HEK293 (cell line): ENCODE measurements around the gene CLEC16A.

Experiments used
- BCL11A ChIP-seq: fragments of 450-650 bp; formaldehyde crosslinking; IDR thresholded peaks from 2 replicates; pipeline ENCODE4 v1.5.1; 2016; ENCODE audit warnings: low read depth, missing biosample characterization, missing genetic modification characterization
- KLF8 ChIP-seq: fragments of 450-650 bp; formaldehyde crosslinking; IDR thresholded peaks from 2 replicates; pipeline ENCODE4 v1.5.1; 2016; ENCODE audit warnings: missing biosample characterization, missing genetic modification characterization
- SCRT2 ChIP-seq: fragments of 450-650 bp; formaldehyde crosslinking; IDR thresholded peaks from 2 replicates; pipeline ENCODE4 v1.5.1; 2016; ENCODE audit warnings: missing biosample characterization, missing genetic modification characterization
- ZFP69B ChIP-seq: fragments of 450-650 bp; formaldehyde crosslinking; IDR thresholded peaks from 2 replicates; pipeline ENCODE4 v1.5.1; 2016; ENCODE audit warnings: missing biosample characterization, missing genetic modification characterization
- ZIC2 ChIP-seq: fragments of 450-650 bp; formaldehyde crosslinking; IDR thresholded peaks from 2 replicates; pipeline ENCODE4 v1.5.1; 2016; ENCODE audit warnings: missing biosample characterization, missing genetic modification characterization
- ZNF146 ChIP-seq: fragments of 450-650 bp; formaldehyde crosslinking; IDR thresholded peaks from 2 replicates; pipeline ENCODE4 v1.5.1; 2016; ENCODE audit warnings: missing biosample characterization, missing genetic modification characterization
- ZNF202 ChIP-seq: fragments of 450-650 bp; formaldehyde crosslinking; IDR thresholded peaks from 2 replicates; pipeline ENCODE4 v1.5.1; 2016; ENCODE audit warnings: missing biosample characterization, missing genetic modification characterization, borderline replicate concordance
- ZNF302 ChIP-seq: fragments of 450-650 bp; formaldehyde crosslinking; IDR thresholded peaks from 2 replicates; pipeline ENCODE4 v1.5.1; 2016; ENCODE audit warnings: missing biosample characterization, missing genetic modification characterization, low read depth
- ZNF350 ChIP-seq: fragments of 450-650 bp; formaldehyde crosslinking; IDR thresholded peaks from 2 replicates; pipeline ENCODE4 v1.5.0; 2017; ENCODE audit warnings: missing biosample characterization, mild to moderate bottlenecking, missing genetic modification characterization
- ZNF37A ChIP-seq: fragments of 450-650 bp; IDR thresholded peaks from 2 replicates; pipeline ENCODE4 v1.5.1; 2018; ENCODE audit warnings: missing biosample characterization, missing genetic modification characterization
- ZNF521 ChIP-seq: fragments of 450-650 bp; formaldehyde crosslinking; IDR thresholded peaks from 2 replicates; pipeline ENCODE4 v1.5.1; 2017; ENCODE audit warnings: missing biosample characterization, mild to moderate bottlenecking, missing genetic modification characterization
- ZNF585B ChIP-seq: fragments of 450-650 bp; formaldehyde crosslinking; IDR thresholded peaks from 2 replicates; pipeline ENCODE4 v1.5.1; 2016; ENCODE audit warnings: missing biosample characterization, missing genetic modification characterization
- ZNF747 ChIP-seq: fragments of 450-650 bp; formaldehyde crosslinking; IDR thresholded peaks from 2 replicates; pipeline ENCODE4 v1.5.1; 2016; ENCODE audit warnings: missing biosample characterization, missing genetic modification characterization
- TF ChIP-seq, protein P1 (sequence below): fragments of 450-650 bp; formaldehyde crosslinking; IDR thresholded peaks from 2 replicates; pipeline ENCODE4 v1.5.1; 2017; ENCODE audit warnings: missing biosample characterization, missing genetic modification characterization
- TF ChIP-seq, protein P2 (sequence below): fragments of 450-650 bp; formaldehyde crosslinking; IDR thresholded peaks from 2 replicates; pipeline ENCODE4 v1.5.1; 2016; ENCODE audit warnings: missing biosample characterization, missing genetic modification characterization
- TF ChIP-seq, protein P3 (sequence below): fragments of 450-650 bp; formaldehyde crosslinking; IDR thresholded peaks from 2 replicates; pipeline ENCODE4 v1.5.1; 2016; ENCODE audit warnings: missing biosample characterization, missing genetic modification characterization
- TF ChIP-seq, protein P4 (sequence below): fragments of 450-650 bp; formaldehyde crosslinking; IDR thresholded peaks from 2 replicates; pipeline ENCODE4 v1.5.1; 2017; ENCODE audit warnings: missing biosample characterization, missing genetic modification characterization
- TF ChIP-seq, protein P5 (sequence below): fragments of 450-650 bp; formaldehyde crosslinking; IDR thresholded peaks from 2 replicates; pipeline ENCODE4 v1.5.1; 2016; ENCODE audit warnings: missing biosample characterization, missing genetic modification characterization
- TF ChIP-seq, protein P6 (sequence below): fragments of 450-650 bp; formaldehyde crosslinking; IDR thresholded peaks from 2 replicates; pipeline ENCODE4 v1.5.1; 2016; ENCODE audit warnings: missing biosample characterization, missing genetic modification characterization

CLEC16A gene

DNA sequence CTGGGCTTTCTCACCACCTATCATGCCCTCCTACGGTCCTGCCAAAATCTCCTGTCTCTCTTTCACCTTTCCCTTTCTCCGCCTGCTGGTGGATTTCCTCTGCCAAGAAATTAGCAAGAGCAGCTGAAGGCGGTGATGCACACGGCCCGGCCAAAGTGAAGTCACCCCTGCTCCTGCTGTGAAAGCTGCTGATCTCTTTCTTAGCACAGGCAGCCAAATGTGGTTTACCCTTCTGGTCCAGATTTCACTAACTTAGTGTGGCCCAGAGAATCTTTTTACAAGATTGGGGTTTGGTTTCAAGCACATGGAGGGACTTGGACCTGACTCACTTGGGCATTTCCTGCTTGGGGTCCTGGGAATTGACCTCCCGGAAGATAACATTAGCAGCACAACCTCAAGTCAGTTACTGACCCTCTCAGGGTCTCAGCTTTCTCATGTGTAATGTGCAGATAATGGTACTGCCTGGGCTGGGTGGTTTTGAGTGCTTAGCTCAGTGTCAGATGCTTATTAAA is 155.9 kb downstream of the CLEC16A start (continued):
- TF ChIP-seq, protein P1, sequence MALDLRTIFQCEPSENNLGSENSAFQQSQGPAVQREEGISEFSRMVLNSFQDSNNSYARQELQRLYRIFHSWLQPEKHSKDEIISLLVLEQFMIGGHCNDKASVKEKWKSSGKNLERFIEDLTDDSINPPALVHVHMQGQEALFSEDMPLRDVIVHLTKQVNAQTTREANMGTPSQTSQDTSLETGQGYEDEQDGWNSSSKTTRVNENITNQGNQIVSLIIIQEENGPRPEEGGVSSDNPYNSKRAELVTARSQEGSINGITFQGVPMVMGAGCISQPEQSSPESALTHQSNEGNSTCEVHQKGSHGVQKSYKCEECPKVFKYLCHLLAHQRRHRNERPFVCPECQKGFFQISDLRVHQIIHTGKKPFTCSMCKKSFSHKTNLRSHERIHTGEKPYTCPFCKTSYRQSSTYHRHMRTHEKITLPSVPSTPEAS (tag by site-specific recombination): no peak
- no peak for TF ChIP-seq ZNF350
- no peak for TF ChIP-seq ZNF747 (tag by site-specific recombination)
- TF ChIP-seq BCL11A (tag by site-specific recombination): no peak
- TF ChIP-seq KLF8 (tag by site-specific recombination): no peak
- TF ChIP-seq, protein P2, sequence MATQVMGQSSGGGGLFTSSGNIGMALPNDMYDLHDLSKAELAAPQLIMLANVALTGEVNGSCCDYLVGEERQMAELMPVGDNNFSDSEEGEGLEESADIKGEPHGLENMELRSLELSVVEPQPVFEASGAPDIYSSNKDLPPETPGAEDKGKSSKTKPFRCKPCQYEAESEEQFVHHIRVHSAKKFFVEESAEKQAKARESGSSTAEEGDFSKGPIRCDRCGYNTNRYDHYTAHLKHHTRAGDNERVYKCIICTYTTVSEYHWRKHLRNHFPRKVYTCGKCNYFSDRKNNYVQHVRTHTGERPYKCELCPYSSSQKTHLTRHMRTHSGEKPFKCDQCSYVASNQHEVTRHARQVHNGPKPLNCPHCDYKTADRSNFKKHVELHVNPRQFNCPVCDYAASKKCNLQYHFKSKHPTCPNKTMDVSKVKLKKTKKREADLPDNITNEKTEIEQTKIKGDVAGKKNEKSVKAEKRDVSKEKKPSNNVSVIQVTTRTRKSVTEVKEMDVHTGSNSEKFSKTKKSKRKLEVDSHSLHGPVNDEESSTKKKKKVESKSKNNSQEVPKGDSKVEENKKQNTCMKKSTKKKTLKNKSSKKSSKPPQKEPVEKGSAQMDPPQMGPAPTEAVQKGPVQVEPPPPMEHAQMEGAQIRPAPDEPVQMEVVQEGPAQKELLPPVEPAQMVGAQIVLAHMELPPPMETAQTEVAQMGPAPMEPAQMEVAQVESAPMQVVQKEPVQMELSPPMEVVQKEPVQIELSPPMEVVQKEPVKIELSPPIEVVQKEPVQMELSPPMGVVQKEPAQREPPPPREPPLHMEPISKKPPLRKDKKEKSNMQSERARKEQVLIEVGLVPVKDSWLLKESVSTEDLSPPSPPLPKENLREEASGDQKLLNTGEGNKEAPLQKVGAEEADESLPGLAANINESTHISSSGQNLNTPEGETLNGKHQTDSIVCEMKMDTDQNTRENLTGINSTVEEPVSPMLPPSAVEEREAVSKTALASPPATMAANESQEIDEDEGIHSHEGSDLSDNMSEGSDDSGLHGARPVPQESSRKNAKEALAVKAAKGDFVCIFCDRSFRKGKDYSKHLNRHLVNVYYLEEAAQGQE (tag by site-specific recombination): no peak
- TF ChIP-seq, protein P3, sequence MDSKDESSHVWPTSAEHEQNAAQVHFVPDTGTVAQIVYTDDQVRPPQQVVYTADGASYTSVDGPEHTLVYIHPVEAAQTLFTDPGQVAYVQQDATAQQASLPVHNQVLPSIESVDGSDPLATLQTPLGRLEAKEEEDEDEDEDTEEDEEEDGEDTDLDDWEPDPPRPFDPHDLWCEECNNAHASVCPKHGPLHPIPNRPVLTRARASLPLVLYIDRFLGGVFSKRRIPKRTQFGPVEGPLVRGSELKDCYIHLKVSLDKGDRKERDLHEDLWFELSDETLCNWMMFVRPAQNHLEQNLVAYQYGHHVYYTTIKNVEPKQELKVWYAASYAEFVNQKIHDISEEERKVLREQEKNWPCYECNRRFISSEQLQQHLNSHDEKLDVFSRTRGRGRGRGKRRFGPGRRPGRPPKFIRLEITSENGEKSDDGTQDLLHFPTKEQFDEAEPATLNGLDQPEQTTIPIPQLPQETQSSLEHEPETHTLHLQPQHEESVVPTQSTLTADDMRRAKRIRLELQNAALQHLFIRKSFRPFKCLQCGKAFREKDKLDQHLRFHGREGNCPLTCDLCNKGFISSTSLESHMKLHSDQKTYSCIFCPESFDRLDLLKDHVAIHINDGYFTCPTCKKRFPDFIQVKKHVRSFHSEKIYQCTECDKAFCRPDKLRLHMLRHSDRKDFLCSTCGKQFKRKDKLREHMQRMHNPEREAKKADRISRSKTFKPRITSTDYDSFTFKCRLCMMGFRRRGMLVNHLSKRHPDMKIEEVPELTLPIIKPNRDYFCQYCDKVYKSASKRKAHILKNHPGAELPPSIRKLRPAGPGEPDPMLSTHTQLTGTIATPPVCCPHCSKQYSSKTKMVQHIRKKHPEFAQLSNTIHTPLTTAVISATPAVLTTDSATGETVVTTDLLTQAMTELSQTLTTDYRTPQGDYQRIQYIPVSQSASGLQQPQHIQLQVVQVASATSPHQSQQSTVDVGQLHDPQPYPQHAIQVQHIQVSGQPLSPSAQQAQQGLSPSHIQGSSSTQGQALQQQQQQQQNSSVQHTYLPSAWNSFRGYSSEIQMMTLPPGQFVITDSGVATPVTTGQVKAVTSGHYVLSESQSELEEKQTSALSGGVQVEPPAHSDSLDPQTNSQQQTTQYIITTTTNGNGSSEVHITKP: peak; percentile 78
- TF ChIP-seq ZIC2: peak; percentile 69
- TF ChIP-seq, protein P4, sequence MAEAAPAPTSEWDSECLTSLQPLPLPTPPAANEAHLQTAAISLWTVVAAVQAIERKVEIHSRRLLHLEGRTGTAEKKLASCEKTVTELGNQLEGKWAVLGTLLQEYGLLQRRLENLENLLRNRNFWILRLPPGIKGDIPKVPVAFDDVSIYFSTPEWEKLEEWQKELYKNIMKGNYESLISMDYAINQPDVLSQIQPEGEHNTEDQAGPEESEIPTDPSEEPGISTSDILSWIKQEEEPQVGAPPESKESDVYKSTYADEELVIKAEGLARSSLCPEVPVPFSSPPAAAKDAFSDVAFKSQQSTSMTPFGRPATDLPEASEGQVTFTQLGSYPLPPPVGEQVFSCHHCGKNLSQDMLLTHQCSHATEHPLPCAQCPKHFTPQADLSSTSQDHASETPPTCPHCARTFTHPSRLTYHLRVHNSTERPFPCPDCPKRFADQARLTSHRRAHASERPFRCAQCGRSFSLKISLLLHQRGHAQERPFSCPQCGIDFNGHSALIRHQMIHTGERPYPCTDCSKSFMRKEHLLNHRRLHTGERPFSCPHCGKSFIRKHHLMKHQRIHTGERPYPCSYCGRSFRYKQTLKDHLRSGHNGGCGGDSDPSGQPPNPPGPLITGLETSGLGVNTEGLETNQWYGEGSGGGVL (tag by site-specific recombination): no peak
- no peak for TF ChIP-seq ZNF202 (tag by site-specific recombination)
- TF ChIP-seq, protein P5, sequence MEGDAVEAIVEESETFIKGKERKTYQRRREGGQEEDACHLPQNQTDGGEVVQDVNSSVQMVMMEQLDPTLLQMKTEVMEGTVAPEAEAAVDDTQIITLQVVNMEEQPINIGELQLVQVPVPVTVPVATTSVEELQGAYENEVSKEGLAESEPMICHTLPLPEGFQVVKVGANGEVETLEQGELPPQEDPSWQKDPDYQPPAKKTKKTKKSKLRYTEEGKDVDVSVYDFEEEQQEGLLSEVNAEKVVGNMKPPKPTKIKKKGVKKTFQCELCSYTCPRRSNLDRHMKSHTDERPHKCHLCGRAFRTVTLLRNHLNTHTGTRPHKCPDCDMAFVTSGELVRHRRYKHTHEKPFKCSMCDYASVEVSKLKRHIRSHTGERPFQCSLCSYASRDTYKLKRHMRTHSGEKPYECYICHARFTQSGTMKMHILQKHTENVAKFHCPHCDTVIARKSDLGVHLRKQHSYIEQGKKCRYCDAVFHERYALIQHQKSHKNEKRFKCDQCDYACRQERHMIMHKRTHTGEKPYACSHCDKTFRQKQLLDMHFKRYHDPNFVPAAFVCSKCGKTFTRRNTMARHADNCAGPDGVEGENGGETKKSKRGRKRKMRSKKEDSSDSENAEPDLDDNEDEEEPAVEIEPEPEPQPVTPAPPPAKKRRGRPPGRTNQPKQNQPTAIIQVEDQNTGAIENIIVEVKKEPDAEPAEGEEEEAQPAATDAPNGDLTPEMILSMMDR: peak; percentile 33; the same call in 1 of the 2 replicates
- TF ChIP-seq ZNF146 (tag by site-specific recombination): no peak
- no peak for TF ChIP-seq ZFP69B (tag by site-specific recombination)
- TF ChIP-seq ZNF37A (tag by site-specific recombination): no peak
- TF ChIP-seq ZNF521 (tag by site-specific recombination): no peak
- no peak for TF ChIP-seq ZNF585B
- TF ChIP-seq, protein P6, sequence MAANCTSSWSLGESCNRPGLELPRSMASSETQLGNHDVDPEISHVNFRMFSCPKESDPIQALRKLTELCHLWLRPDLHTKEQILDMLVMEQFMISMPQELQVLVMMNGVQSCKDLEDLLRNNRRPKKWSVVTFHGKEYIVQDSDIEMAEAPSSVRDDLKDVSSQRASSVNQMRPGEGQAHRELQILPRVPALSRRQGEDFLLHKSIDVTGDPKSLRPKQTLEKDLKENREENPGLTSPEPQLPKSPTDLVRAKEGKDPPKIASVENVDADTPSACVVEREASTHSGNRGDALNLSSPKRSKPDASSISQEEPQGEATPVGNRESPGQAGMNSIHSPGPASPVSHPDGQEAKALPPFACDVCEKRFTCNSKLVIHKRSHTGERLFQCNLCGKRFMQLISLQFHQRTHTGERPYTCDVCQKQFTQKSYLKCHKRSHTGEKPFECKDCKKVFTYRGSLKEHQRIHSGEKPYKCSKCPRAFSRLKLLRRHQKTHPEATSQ (tag by site-specific recombination): no peak
- no peak for TF ChIP-seq ZNF302 (tag by site-specific recombination)
- TF ChIP-seq SCRT2: no peak
